ENCODE data around the gene ZNF638. TPM values are rescaled to one million over a fixed set of nuclear protein-coding genes. Genes with fewer than 3 reads are reported as not detected.

Gene ZNF638
- total and polyA plus RNA-seq, 2 donors (not counting 3 experiments of a cell fraction or from before 2014, with no cell fraction given) = 36.4 to 111 TPM

- Histone ChIP-seq H3K27me3 (ENCODE audit: control insufficient read depth in 2 of 2, insufficient read depth in 2 of 2, low read length in 2 of 2) (no peaks in the 10 kb centered on the region), H3K4me3 (replicated peaks in 1 of 3; ENCODE audit: insufficient read depth in 1 of 3, low read depth in 1 of 3, low read length in 3 of 3) (no peak overlapping the region), H3K9me1 (replicated peaks; ENCODE audit: control insufficient read depth, extremely low read depth, insufficient read depth, low read length) (no peaks in the 10 kb centered on the region), H2AFZ (ENCODE audit: low read depth, low read length) (no peak overlapping the region), H3K9me3 (replicated peaks; ENCODE audit: control insufficient read depth, insufficient read depth, low read length) (no peaks in the 10 kb centered on the region), H3K36me3 (ENCODE audit: control insufficient read depth in 2 of 2, extremely low read depth in 1 of 2, insufficient read depth in 2 of 2, low read length in 2 of 2) (no peaks in the 10 kb centered on the region), H3K4me2 (ENCODE audit: insufficient read depth, low read length) (no peak overlapping the region), H4K20me1 (replicated peaks; ENCODE audit: control insufficient read depth, extremely low read depth, insufficient read depth, low read length) (no peaks in the 10 kb centered on the region), H3K9ac (replicated peaks; ENCODE audit: extremely low read depth, insufficient read depth, low read length) (no peak overlapping the region), H3K79me2 (ENCODE audit: control insufficient read depth, insufficient read depth, low read length) (no peaks in the 10 kb centered on the region), H3K27ac (ENCODE audit: insufficient read depth, low read depth, low read length) (no peak overlapping the region), H3K4me1 (ENCODE audit: control insufficient read depth, extremely low read depth, insufficient read depth, low read length) (peaks cover 69% of the 10 kb centered on the region)
- no peak for FAIRE-seq
- ChIA-PET POLR2A (interaction anchor here (0.6 kb wide), 1 partner anchor 18 kb away, joined by 5 read pairs; no protein-coding TSS in a partner anchor), CTCF (interaction anchor here (0.9 to 19.5 kb wide), 3 partner anchors 15 to 159 kb away, joined by 3 to 670 read pairs (median 47); no protein-coding TSS in a partner anchor)
- no TSS peak for BruUV-seq (replicated peaks)
- no peak for DNase-seq (ENCODE audit: low read depth, low spot score)
- intact Hi-C loops (cut with micrococcal nuclease) (loop anchor here (5.0 to 10.0 kb wide), 3 partner anchors 127 to 162 kb away; partner anchors contain the start of gene ZNF638), dilution Hi-C loops (cut with MboI; ENCODE audit: extremely low pct_ligation_motif_present, low sequenced_read_pairs) (no loop called here)
- TF ChIP-seq MAX (IDR thresholded peaks at IDR 0.05; ENCODE audit: insufficient read depth, insufficient read length) (no peak), FOS (IDR thresholded peaks at IDR 0.05; ENCODE audit: borderline replicate concordance, insufficient read depth, low read length) (no peak), POLR2AphosphoS5 (IDR thresholded peaks at IDR 0.05; ENCODE audit: insufficient read depth, low read depth, low read length) (no peak), GATA2 (IDR thresholded peaks at IDR 0.05; ENCODE audit: insufficient read depth, insufficient read length, low read depth, low read length) (no peak), JUN (IDR thresholded peaks at IDR 0.05; ENCODE audit: borderline replicate concordance, insufficient read depth, insufficient read length, low read depth) (no peak)
Observed at GRCh38 chr2:71459084-71459431, 127.5 kb downstream of the ZNF638 start.

GRCh38 chr2:71460056-71460455, 128.5 kb downstream of the ZNF638 start:
- no peaks in the 10 kb centered on the region for H3K9me3 ChIP-seq (replicated peaks; ENCODE audit: control insufficient read depth, insufficient read depth, low read length)
- H3K79me2 ChIP-seq (ENCODE audit: control insufficient read depth, insufficient read depth, low read length) = no peaks in the 10 kb centered on the region
- H4K20me1 ChIP-seq (replicated peaks; ENCODE audit: control insufficient read depth, extremely low read depth, insufficient read depth, low read length) = no peaks in the 10 kb centered on the region
- H2AFZ ChIP-seq (ENCODE audit: low read depth, low read length) = no peak overlapping the region
- no peak for TF ChIP-seq EZH2 (IDR thresholded peaks at IDR 0.05; ENCODE audit: borderline replicate concordance, low read depth, low read length, severe bottlenecking)
- TF ChIP-seq CTCF (IDR thresholded peaks at IDR 0.05; ENCODE audit: extremely low read depth in 1 of 2, insufficient read depth in 1 of 2, low read depth in 1 of 2, low read length in 2 of 2) = no peak
- TF ChIP-seq MAX (IDR thresholded peaks at IDR 0.05; ENCODE audit: insufficient read depth, insufficient read length) = no peak
- TF ChIP-seq JUN (IDR thresholded peaks at IDR 0.05; ENCODE audit: borderline replicate concordance, insufficient read depth, insufficient read length, low read depth) = no peak
- TF ChIP-seq POLR2A (IDR thresholded peaks at IDR 0.05; ENCODE audit: low read depth, low read length) = no peak
- TF ChIP-seq GATA2 (IDR thresholded peaks at IDR 0.05; ENCODE audit: insufficient read depth, insufficient read length, low read depth, low read length) = no peak
- no peak for TF ChIP-seq POLR2AphosphoS5 (IDR thresholded peaks at IDR 0.05; ENCODE audit: insufficient read depth, low read depth, low read length)
- no peak for TF ChIP-seq FOS (IDR thresholded peaks at IDR 0.05; ENCODE audit: borderline replicate concordance, insufficient read depth, low read length)
- no peak for TF ChIP-seq MYC (IDR thresholded peaks at IDR 0.05; ENCODE audit: low read depth, low read length)
- FAIRE-seq (no peak), DNase-seq (ENCODE audit: low read depth, low spot score) (peak; percentile 25)
- intact Hi-C loops (cut with micrococcal nuclease) (loop anchor here (1.0 kb wide), 1 partner anchor 44 kb away; no protein-coding TSS in a partner anchor), dilution Hi-C loops (cut with MboI; ENCODE audit: extremely low pct_ligation_motif_present, low sequenced_read_pairs) (no loop called here)
- H3K9me1 ChIP-seq (replicated peaks; ENCODE audit: control insufficient read depth, extremely low read depth, insufficient read depth, low read length) = no peaks in the 10 kb centered on the region
- no peak overlapping the region for H3K4me3 ChIP-seq (replicated peaks in 1 of 3; ENCODE audit: insufficient read depth in 1 of 3, low read depth in 1 of 3, low read length in 3 of 3)
- BruUV-seq (replicated peaks) = TSS peak; percentile 57
- H3K27ac ChIP-seq (ENCODE audit: insufficient read depth, low read depth, low read length) = peak overlapping the region; percentile 36
- H3K36me3 ChIP-seq (ENCODE audit: control insufficient read depth in 2 of 2, extremely low read depth in 1 of 2, insufficient read depth in 2 of 2, low read length in 2 of 2) = no peaks in the 10 kb centered on the region
- peaks cover 59% of the 10 kb centered on the region for H3K4me1 ChIP-seq (ENCODE audit: control insufficient read depth, extremely low read depth, insufficient read depth, low read length)
- H3K4me2 ChIP-seq (ENCODE audit: insufficient read depth, low read length) = no peak overlapping the region
- no peaks in the 10 kb centered on the region for H3K27me3 ChIP-seq (ENCODE audit: control insufficient read depth in 2 of 2, insufficient read depth in 2 of 2, low read length in 2 of 2)
- no peak overlapping the region for H3K9ac ChIP-seq (replicated peaks; ENCODE audit: extremely low read depth, insufficient read depth, low read length)
- POLR2A ChIA-PET = no interaction called here
- CTCF ChIA-PET = interaction anchor here (0.7 to 19.5 kb wide), 16 partner anchors 8 to 160 kb away, joined by 3 to 670 read pairs (median 10); partner anchors contain the start of gene DYSF

All from endothelial cell of umbilical vein (primary cell).